Vagina (tissue), 2 donors: ENCODE results near the gene IGSF3.

ENCODE experiments used
- CTCF ChIP-seq, 3 experiments: fragments of 450-650 bp in 2 of 3; fragments of 200-600 bp in 1 of 3; sonication (generic) in 1 of 3; IDR thresholded peaks; one replicate each; pipeline ENCODE4 v1.5.1; 2017 to 2019; ENCODE audit warnings: antibody characterized with exemption in 3 of 3, mild to moderate bottlenecking in 2 of 3, moderate library complexity in 2 of 3
- POLR2A ChIP-seq, 2 donors: fragments of 450-650 bp; IDR thresholded peaks; one replicate each; pipeline ENCODE4 v1.6.1; 2017; ENCODE audit warnings: antibody characterized with exemption in 2 of 2, mild to moderate bottlenecking in 2 of 2, moderate library complexity in 2 of 2
- POLR2AphosphoS5 ChIP-seq, 2 donors: sonication (generic); formaldehyde crosslinking; IDR thresholded peaks; one replicate each; pipeline ENCODE4 v1.9.0; 2017; ENCODE audit warnings: antibody characterized with exemption in 2 of 2, mild to moderate bottlenecking in 2 of 2, low read depth in 1 of 2; ENCODE audit not compliant: insufficient read depth in 1 of 2

GRCh38 chr1:116569776-116570357 lies 97.7 kb downstream of the IGSF3 start:
- TF ChIP-seq POLR2AphosphoS5 (IDR thresholded peaks at IDR 0.05; ENCODE audit: insufficient read depth in 1 of 2, low read depth in 1 of 2) (no peak), CTCF (IDR thresholded peaks at IDR 0.05) (no peak), POLR2A (IDR thresholded peaks at IDR 0.05) (no peak)
